GM19372 (cell line): ENCODE measurements around the gene CEP250.

Experiments
- ATAC-seq: cut with Tn5 transposase; IDR thresholded peaks from one replicate; pipeline ENCODE4 v1.9.1; 2021; ENCODE audit warnings: mild to moderate bottlenecking, low read depth, moderate library complexity; ENCODE audit not compliant: unreplicated experiment

CEP250 gene, protein sequence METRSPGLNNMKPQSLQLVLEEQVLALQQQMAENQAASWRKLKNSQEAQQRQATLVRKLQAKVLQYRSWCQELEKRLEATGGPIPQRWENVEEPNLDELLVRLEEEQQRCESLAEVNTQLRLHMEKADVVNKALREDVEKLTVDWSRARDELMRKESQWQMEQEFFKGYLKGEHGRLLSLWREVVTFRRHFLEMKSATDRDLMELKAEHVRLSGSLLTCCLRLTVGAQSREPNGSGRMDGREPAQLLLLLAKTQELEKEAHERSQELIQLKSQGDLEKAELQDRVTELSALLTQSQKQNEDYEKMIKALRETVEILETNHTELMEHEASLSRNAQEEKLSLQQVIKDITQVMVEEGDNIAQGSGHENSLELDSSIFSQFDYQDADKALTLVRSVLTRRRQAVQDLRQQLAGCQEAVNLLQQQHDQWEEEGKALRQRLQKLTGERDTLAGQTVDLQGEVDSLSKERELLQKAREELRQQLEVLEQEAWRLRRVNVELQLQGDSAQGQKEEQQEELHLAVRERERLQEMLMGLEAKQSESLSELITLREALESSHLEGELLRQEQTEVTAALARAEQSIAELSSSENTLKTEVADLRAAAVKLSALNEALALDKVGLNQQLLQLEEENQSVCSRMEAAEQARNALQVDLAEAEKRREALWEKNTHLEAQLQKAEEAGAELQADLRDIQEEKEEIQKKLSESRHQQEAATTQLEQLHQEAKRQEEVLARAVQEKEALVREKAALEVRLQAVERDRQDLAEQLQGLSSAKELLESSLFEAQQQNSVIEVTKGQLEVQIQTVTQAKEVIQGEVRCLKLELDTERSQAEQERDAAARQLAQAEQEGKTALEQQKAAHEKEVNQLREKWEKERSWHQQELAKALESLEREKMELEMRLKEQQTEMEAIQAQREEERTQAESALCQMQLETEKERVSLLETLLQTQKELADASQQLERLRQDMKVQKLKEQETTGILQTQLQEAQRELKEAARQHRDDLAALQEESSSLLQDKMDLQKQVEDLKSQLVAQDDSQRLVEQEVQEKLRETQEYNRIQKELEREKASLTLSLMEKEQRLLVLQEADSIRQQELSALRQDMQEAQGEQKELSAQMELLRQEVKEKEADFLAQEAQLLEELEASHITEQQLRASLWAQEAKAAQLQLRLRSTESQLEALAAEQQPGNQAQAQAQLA (N-terminal part only)

DNA sequence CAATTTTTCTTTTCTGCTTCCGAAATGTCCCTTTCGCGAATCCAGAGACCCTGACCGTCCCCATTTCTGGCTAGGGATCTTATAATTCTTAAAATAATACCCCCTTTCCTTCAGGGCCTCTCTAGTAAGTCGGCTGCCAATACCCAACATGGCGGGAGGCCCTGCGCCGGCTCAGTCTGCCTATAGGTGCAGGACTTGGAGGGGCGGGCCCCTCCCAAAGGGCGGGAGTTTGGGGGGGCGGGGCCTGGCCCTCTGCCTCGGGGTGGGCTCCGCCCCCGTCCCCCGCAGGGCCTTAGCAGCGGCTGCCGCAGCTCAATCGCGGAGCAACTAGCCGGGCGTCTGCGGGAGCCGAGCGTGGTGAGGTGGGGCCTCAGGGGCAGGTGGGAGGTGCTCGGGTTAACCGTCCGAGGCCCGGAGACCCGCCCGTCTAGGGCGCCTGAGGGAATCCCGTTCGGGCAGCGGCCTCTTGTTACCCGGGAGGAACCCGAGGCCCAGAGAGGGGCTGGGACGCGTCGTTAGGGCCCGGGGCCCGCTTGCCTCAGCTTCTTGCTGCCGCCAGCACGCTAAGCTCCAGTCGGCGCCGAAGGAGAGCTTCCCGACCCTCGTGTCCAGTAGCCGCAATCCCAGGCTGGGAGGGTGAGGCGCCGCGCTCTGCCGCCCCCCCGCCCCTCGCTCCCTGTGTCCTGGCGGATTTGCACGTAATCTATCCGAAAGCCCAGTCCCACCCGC lies at the start of gene CEP250:
TSS of gene CEP250 (plus strand) at position 718 of the 729 bp plus-strand sequence. CDS start 6,770 bp downstream, outside the sequence.
- ATAC-seq, result peak; percentile 90

DNA sequence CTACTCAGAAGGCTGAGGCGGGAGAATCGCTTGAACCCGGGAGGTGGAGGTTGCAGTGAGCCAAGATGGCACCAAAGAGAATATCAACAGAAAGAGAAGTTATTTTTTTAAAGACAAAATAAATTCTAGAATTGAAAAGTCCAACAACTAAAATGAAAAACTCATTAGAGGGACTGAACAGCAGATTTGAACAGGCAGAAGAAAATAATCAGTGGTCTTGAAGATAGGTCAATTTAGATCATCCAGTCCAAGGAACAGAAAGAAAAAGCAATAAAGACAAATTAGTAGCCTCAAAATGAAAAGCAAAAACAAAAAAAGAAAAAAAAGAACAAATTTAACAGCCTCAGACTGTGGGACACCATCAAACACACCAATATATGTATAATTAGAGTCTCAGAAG lies 49.6 kb upstream of the CEP250 start:
- ATAC-seq, result no peak

DNA sequence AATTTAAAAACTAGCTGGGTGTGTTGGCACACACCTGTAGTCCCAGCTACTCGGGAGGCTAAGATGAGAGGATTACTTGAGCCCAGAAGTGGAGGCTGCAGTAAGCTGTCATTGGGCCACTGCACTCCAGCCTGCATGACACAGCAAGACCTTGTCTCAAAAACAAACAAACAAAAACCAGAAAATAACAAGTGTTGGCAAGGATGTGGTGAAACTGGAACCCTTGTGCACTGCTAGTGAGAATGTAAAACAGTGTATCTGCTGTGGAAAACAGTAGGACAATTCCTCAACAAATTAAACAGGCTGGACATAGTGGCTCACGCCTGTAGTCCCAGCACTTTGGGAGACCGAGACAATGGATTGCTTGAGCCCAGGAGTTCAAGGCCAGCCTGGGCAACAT lies 47.1 kb upstream of the CEP250 start:
- no peak for ATAC-seq

DNA sequence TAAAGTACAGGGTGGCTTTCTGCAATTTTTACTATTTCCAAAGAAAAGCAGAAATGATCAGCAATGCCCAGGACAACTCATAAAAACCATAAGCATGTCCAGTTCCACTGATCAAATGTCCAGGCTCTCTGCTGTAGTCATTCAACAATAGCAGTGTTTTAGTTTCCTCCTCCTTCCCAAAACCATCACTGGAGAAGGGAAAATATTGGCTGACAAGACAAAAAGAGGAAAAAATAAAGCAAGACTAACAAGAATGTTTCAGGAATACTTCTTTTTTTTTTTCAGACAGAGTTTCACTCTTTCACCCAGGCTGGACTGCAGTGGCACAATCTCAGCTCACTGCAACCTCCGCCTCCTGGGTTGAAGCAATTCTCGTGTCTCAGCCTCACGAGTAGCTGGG lies 45.9 kb upstream of the CEP250 start:
- ATAC-seq, result no peak

DNA sequence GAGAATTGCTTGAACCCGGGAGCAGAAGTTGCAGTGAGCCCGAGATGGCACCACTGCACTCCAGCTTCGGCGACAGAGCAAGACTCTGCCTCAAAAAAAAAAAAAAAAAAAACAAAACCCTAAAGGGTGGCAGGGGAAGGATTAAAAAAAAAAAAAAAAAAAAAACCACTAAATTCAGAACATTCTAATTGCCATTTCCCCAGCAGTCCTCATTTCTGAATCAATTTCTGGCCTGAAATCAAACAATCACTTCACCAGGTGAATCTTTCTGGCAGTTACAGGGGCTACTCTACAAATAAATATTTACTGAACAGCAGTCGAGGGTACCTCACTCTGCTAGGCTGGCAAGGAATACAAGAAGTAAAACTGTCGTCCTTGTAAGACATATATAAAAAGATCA lies 44.8 kb upstream of the CEP250 start:
- ATAC-seq, result no peak

DNA sequence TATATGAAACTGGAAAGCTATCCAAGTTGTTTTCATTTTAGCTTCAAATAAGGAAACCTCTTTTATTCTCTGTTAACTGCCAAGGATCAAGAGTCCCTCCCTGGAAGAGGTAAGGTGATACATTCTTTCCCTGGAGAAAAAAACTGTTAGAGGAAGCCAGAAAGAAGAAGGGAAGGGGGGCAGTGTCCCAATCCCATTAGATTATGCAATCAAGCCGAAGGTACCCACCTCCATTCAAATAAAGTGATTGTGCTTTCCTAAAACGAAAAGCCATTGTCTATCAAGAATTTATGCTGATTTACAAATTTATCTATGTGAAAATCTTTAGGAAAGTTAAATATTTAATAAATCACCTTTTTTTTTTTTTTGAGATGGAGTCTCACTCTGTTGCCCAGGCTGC lies 34.1 kb upstream of the CEP250 start:
- ATAC-seq, result no peak

DNA sequence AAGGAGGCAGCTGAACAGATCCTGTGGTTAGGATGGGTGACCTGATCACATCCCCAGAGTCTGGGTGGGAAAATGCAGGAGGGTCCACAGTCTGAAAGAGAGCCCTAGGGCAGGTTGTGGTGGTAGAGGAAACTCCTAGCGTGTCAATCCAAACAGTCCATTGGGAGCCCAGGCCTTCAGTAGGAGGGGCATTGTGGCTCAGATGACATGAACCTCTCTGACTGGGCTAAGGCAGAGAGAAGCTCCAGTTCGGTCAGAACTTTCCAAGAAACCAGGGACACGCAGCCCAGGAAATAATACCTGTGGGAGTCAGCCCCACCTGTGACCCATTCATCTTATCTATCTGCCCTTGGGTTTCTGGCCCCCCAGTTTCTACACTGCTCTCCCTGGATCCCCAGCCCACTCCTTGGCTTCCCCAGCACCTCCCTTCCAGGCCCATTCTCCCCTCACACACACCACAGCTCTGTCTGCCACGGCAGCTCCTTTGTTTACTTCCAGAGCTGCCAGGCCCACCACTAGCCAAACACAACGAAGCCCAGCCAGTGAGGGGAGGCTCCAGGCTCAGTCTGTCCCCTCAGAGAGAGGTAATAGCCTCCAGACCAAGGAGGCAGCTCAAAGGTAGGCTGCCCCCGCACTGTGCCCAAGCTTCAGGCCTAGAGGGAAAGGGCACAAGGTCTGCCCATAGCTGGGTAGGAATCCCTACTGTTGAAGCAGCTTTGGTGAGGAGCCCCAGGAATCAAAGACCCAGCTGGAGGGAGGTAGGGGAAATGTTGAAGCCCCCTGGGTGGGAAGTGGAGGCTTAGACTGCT lies 23.6 kb upstream of the CEP250 start:
- ATAC-seq, result no peak

DNA sequence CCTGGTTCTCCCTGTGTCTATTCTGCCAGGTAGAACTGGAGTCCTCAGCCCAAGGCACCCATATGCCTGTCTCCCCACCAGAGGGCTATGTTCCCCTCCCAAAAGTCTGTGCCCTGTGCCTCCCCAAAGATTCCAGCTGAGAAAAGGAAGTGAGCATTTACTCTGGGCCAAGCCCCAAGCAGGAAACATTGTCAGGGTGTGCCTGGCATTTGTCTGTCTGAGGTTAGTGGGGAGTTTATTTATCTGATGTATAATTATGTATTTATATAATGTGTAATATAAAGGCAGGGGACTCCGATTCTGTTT lies 23.0 kb upstream of the CEP250 start:
- ATAC-seq, result no peak

DNA sequence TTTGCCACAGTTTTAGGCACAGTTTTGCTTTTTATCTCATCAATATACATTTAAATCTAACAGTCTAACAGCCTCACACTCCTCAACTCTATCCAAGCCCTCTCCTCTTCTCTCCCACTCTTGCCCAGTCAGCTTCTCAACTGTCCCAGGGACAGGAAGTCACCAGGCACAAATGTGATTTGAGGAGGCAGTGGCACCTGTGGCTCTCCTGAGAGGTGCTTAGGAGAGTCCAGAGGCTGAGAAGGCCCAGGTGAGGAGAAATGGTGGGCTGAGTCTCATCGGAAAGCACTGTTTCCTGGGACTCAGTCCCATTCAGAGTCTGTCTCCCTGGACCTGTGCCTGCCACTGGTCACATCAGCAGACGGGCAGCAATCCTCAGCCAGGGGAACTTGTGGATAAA lies 22.1 kb upstream of the CEP250 start:
- ATAC-seq, result no peak

DNA sequence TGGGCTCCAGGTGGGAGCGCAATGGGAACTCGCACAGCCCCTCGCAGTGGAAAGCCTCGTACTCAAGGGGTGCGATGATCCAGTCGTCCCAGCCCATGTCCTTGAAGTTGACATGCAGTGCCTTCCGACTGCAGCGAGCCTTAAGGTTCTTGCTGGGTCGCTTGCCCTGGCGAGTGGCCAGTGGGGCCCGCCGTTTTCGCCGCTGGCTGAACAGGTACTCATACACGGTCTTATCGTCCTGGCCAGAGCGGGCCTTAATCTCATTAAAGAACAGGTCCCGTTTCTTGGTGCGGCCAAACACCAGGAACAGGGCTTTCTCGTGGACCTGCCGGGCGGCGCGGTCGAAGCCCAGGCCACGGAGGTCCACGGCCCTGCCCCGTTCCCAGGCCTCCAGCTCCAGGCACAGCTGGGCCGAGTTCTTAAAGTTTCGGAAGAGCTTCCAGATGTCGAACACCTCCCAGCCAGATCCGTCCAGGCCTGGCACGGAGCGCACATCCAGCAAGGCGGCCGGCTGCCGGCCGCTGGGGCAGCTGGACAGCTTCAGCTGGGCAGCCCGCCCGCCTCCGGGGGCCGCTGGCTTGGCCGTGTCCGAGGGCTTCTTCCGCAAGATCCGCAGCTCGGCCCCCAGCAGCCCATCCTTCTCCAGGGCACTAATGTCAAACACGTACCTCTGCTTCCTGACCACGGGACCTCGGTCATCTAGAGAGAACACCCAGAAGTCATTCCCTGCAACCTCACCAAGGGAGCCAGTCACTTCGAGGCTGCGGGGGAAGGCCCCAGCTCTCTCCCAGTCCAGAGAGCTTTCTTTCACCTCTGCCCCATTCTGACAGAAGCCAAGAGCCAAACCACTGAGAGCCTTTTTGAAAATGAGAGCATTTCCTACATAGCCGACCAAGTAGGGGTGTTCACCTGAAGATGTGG lies 21.1 kb upstream of the CEP250 start:
- ATAC-seq, result no peak

DNA sequence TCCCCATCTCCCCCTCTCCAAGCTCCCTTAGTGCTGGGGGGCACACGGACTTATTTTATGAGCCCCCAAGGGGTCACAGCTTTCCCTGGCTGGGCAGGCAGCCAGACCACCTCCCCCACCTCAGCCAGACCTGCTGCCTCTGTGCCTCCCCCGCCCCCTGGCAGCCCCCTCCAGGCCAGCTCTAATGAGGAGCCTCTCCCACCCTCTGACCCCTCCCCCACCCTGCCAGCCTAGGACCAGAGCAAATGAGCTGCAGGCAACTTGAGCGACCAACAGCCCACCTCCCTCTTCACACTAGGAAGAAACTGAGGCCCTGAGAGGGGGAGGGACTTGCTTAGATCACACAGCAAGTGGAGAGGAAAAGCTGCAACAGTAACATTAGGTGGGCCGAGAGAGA lies 19.2 kb upstream of the CEP250 start:
- no peak for ATAC-seq

DNA sequence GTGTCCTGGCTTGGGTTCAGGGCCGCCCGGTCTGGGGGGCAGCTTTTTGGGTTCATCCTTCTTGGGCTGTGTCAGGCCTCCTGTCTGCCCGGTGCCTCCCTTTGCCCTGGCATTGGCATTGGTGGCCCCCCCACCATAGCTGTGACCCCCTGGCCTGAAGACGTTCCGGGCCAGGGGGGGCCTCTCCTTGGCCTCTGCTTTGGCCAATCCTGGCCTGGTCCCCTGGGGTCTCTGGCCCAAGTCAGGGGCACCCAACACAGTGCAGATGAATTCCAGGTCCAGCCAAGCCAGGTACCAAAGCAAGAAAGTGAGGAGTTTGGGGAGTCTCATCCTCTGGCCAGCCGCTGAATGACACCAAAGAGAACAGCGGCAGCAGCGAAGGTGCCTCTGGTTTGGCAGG lies 17.8 kb upstream of the CEP250 start:
- ATAC-seq, result no peak

DNA sequence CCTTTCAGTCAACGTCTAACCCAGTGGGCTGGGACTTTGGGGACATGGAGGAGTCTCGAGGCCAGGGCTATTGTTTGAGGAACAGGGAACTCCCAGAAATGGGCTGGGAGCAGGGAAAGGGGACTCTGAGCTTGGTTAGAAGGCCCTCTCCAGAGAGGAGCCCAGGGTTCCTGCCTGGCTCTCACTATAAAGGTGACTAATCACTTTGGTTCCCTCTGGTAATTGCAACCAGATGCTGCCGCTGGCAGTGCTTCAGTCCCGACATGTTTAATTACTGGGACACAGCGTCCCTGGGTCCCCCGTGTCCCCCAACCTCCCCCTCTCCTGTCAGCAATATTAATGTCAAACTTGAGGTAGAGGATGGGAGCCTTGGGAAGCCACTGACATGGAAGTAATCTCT lies 12.4 kb upstream of the CEP250 start:
- ATAC-seq, result no peak

DNA sequence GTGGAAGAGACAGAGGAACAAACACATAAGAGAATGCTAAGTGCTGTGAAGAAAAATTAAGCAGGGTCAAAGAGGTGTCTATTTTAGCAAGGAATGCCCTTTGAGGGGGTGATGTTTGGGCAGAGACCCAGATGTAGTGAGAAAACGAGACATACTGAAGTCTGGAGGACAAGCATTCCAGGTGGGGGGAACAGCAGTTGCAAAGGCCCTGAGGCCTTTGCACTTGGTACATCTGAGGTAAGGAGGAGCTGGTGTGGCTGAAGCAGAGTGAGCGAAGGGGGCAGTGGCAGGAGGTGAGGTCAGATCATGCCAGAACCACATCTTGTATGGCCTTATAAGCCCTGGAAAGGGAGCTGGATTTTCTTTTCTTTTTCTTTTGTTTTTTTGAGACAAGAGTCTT lies 11.2 kb upstream of the CEP250 start:
- no peak for ATAC-seq

DNA sequence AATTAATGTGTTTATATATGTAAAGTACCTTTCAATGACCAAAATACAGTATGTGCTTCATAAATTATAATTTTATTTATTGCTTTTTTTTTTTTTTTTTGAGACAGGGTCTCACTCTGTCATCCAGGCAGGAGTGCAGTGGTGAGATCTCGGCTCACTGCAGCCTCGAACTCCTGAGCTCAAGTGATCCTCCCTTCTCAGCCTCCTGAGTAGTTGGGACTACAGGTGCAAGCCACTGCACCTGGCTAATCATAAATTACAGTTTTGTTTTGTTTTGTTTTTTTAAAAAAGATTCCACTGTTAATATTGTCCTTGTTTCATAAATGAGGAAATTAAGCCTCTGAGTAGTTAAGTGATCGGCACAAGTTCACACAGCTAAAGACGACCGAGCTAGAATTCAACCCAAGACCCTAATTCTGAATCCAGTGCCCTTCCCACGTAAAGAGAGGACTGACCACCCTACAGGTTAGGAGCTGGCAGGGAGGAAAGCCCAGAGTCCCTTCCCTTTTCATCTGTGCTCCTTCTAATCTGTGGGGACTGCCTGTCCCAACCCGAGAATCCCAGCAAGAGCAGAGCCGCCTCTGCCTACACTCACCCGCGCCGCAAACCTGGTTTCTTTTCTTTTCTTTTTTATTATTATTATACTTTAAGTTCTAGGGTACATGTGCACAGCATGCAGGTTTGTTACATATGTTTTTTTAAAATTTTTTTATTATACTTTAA lies 8.9 kb upstream of the CEP250 start:
- no peak for ATAC-seq

DNA sequence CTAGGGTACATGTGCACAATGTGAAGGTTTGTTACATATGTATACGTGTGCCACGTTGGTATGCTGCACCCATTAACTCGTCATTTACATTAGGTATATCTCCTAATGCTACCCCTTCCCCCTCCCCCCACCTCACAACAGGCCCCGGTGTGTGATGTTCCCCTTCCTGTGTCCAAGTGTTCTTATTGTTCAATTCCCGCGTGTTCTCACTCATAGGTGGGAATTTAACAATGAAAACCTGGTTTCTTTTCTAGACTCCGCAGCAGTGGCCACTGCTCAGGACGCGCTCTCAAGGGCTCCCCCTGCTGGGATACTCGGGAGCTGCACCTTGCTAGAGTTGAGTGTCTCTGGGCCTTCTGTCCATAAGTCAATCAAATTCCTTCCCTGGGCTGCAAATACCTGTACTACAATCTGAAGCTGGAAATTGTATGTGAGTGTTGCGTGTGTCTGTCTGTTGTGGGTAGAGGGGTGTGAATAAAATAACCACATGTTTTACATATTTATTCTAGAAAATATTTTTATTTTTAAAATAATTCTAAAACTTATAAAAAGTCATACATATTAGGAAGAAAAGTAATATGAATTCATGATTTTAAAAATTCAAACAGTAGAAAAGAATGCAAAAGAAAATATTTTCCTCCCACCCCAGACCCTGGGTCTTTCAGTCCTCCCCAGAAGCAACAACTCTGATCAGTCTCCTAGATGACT lies 8.2 kb upstream of the CEP250 start:
- ATAC-seq, result peak; percentile 54

DNA sequence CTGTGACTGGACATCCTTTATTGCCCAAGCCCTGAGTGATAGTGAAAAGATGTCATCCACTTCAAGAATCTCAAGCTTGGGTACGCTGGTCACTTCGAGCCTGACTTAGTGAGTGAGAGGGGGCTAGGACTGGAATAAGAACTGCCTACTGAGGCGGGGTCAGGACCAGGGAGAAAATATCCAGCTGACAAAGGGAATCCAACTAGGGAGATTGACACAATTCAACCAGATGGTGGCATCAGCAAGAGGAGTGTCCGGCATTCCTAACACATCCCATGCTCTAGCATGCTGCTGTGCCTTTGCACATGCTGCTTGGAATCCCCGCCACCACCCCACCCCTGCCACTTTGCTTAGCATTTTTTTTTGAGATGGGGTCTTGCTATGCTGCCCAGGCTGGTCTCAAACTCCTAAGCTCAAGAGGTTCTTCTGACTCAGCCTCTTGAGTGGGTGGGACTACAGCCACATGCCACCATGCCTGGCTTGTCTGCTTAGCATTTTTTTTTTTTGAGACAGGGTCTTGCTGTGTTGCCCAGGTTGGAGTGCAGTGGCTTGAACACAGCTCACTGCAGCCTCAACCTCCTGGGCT lies 6.5 kb upstream of the CEP250 start:
- ATAC-seq, result no peak
